Keratinocyte (primary cell): ENCODE results near the gene OR56A4. TPM values are rescaled to one million over a fixed set of nuclear protein-coding genes. Genes with fewer than 3 reads are reported as not detected.

Experiments used
- DNase-seq: peaks from one replicate; pipeline ENCODE4 v3.0.0-alpha.2; 2011; ENCODE audit warnings: low read depth, missing footprints, low spot score
- FAIRE-seq: peaks from 2 replicates; lab custom pipeline; 2011; peaks lifted over from hg19 to GRCh38; lab: Jason Lieb, UNC
- H2AFZ ChIP-seq: 2 replicates; pipeline ENCODE4 v1.6.0; 2012; ENCODE audit warnings: low read length, control low read depth, inconsistent platforms; ENCODE audit not compliant: control insufficient read depth
- H3K27ac ChIP-seq: 2 replicates; pipeline ENCODE4 v1.5.1; 2011; ENCODE audit warnings: low read length; ENCODE audit not compliant: control insufficient read depth, insufficient read depth
- H3K27me3 ChIP-seq: 3 replicates; pipeline ENCODE4 v1.6.0; 2011; ENCODE audit warnings: low read length; ENCODE audit not compliant: control insufficient read depth, insufficient read depth; ENCODE audit errors: extremely low read depth
- H3K36me3 ChIP-seq, 2 experiments: 2 replicates in 1 of 2; 3 replicates in 1 of 2; pipeline ENCODE4 v1.5.1; 2011; ENCODE audit warnings: low read length in 2 of 2, mild to moderate bottlenecking in 1 of 2; ENCODE audit not compliant: control insufficient read depth in 2 of 2, insufficient read depth in 2 of 2; ENCODE audit errors: extremely low read depth in 1 of 2
- H3K4me1 ChIP-seq: 3 replicates; pipeline ENCODE4 v1.5.1; 2011; ENCODE audit warnings: low read length; ENCODE audit not compliant: control insufficient read depth, insufficient read depth; ENCODE audit errors: extremely low read depth
- H3K4me2 ChIP-seq: 3 replicates; pipeline ENCODE4 v1.6.0; 2011; ENCODE audit warnings: low read depth, low read length; ENCODE audit not compliant: control insufficient read depth, insufficient read depth; ENCODE audit errors: extremely low read depth
- H3K4me3 ChIP-seq, 3 experiments: fragments of 200-600 bp in 1 of 3; sonication (generic) in 1 of 3; 2 replicates in 2 of 3; 3 replicates in 1 of 3; pipeline ENCODE4 v1.5.1; 2011 to 2016; ENCODE audit warnings: low read length in 3 of 3, mild to moderate bottlenecking in 3 of 3, control low read depth in 2 of 3, inconsistent platforms in 1 of 3, low read depth in 1 of 3, mixed read lengths in 1 of 3, mixed run types in 1 of 3, moderate library complexity in 1 of 3; ENCODE audit not compliant: control insufficient read depth in 2 of 3, insufficient read depth in 2 of 3; ENCODE audit errors: extremely low read depth in 1 of 3
- H3K79me2 ChIP-seq: 2 replicates; pipeline ENCODE4 v1.6.0; 2012; ENCODE audit warnings: low read length; ENCODE audit not compliant: control insufficient read depth, insufficient read depth
- H3K9ac ChIP-seq: 3 replicates; pipeline ENCODE4 v1.6.0; 2011; ENCODE audit warnings: low read length; ENCODE audit not compliant: control insufficient read depth, insufficient read depth; ENCODE audit errors: extremely low read depth
- H3K9me1 ChIP-seq: 3 replicates; pipeline ENCODE4 v1.6.0; 2011; ENCODE audit warnings: low read length; ENCODE audit not compliant: control insufficient read depth, insufficient read depth; ENCODE audit errors: extremely low read depth
- H3K9me3 ChIP-seq: 2 replicates; pipeline ENCODE4 v1.5.1; 2012; ENCODE audit warnings: low read depth, low read length; ENCODE audit not compliant: control insufficient read depth
- H4K20me1 ChIP-seq: 3 replicates; pipeline ENCODE4 v1.6.0; 2011; ENCODE audit warnings: low read length; ENCODE audit not compliant: control insufficient read depth, insufficient read depth; ENCODE audit errors: extremely low read depth
- EZH2 ChIP-seq: IDR thresholded peaks from one replicate; pipeline ENCODE4 v1.6.1; 2012; ENCODE audit warnings: inconsistent platforms, mild to moderate bottlenecking, low read length, moderate library complexity
- dilution Hi-C: fragments of 300-500 bp; cut with MboI; formaldehyde crosslinking; loops from one replicate; pipeline ENCODE4 v1.7.0; 2020; ENCODE audit warnings: low sequenced_read_pairs; ENCODE audit not compliant: extremely low pct_ligation_motif_present
- polyA plus RNA-seq, 5 experiments: library from polyadenylated mRNA; depleted of rRNA in 3 of 5; stranded (reverse) in 3 of 5; stranded (forward) in 1 of 5; unstranded in 1 of 5; fragments of >200 nt; gene quantifications; 1 replicate in 1 of 5; 2 replicates in 3 of 5; 3 replicates in 1 of 5; pipeline versions ENCODE4 v1.2.1 to v1.2.3, GENCODE V29; 2011 to 2012; ENCODE audit warnings: missing spikeins in 2 of 5, low read depth in 1 of 5, low replicate concordance in 1 of 5
- TF ChIP-seq, protein P1 (sequence below), 3 experiments: IDR thresholded peaks in 1 of 3; conservative IDR thresholded peaks in 1 of 3; optimal IDR thresholded peaks in 1 of 3; 2 replicates in 2 of 3; 3 replicates in 1 of 3; pipeline versions ENCODE3 to v1.5.1; 2011; ENCODE audit warnings: low read length in 3 of 3, mild to moderate bottlenecking in 3 of 3, moderate library complexity in 2 of 3, control low read depth in 1 of 3, inconsistent platforms in 1 of 3; ENCODE audit not compliant: insufficient read depth in 2 of 3; ENCODE audit errors: extremely low read depth in 1 of 3

The OR56A4 gene
- polyA plus RNA-seq, 1 donor (not counting 4 experiments of a cell fraction or from before 2014, with no cell fraction given): not detected

DNA sequence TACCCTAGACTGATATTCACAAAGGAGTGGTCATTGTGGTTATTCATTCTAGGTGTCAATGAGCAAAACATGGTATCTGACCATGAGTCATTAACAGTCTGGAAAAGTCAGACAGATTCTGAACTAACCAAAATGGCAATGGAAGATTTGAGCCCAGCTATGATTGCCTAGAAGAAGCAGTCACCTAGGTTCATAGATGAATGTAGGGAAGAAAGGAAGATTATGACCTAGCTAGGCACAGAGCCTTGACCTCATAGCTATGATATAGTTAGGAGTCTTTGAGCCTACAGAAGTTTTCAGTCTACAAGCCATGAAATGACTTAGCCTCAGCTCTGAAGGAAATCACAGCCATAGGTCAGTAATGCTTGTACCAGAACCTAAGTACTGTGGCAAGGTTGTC, 351 bp downstream of the OR56A4 start:
- no peak for DNase-seq
- Histone ChIP-seq H3K9me3 (no peaks in the 10 kb centered on the region), H3K36me3 (no peaks in the 10 kb centered on the region), H3K4me1 (no peaks in the 10 kb centered on the region), H2AFZ (no peak overlapping the region), H3K27ac (no peak overlapping the region), H3K4me2 (no peak overlapping the region), H3K9me1 (no peaks in the 10 kb centered on the region), H3K9ac (no peak overlapping the region), H3K4me3 (no peak overlapping the region), H4K20me1 (no peaks in the 10 kb centered on the region), H3K27me3 (no peaks in the 10 kb centered on the region), H3K79me2 (no peaks in the 10 kb centered on the region)
- no peak for TF ChIP-seq EZH2
- TF ChIP-seq, protein P1, sequence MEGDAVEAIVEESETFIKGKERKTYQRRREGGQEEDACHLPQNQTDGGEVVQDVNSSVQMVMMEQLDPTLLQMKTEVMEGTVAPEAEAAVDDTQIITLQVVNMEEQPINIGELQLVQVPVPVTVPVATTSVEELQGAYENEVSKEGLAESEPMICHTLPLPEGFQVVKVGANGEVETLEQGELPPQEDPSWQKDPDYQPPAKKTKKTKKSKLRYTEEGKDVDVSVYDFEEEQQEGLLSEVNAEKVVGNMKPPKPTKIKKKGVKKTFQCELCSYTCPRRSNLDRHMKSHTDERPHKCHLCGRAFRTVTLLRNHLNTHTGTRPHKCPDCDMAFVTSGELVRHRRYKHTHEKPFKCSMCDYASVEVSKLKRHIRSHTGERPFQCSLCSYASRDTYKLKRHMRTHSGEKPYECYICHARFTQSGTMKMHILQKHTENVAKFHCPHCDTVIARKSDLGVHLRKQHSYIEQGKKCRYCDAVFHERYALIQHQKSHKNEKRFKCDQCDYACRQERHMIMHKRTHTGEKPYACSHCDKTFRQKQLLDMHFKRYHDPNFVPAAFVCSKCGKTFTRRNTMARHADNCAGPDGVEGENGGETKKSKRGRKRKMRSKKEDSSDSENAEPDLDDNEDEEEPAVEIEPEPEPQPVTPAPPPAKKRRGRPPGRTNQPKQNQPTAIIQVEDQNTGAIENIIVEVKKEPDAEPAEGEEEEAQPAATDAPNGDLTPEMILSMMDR (optimal IDR thresholded peaks at IDR 0.05 in 1 of 3, IDR thresholded peaks at IDR 0.05 in 1 of 3, conservative IDR thresholded peaks at IDR 0.05 in 1 of 3; ENCODE audit: extremely low read depth in 1 of 3, insufficient read depth in 2 of 3, low read length in 3 of 3): no peak
- dilution Hi-C loops: no loop called here
- no peak for FAIRE-seq

DNA sequence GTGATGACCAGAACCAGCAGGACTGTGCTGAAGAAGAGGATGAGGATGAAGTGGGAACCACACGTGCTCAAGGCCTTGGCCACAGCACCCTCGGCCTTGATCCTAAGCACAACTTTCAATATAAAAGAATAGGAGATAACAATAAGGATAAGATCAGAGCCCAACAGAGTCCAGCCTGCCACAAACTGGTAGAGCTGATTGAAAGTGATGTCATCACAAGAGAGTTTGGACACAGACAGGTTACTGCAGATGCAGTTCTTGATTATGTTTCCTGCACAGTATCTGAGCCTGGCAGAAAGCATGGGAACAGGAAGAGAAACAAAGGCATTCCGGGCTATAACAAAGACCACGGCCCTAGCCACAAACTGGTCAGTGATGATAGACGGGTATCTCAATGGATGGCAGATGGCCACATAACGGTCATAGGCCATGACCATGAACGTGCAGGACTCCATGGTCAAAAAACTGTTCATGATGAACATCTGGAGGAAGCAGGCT, 4.5 kb downstream of the OR56A4 start:
- FAIRE-seq (no peak), DNase-seq (no peak)
- no peaks in the 10 kb centered on the region for H4K20me1 ChIP-seq
- H3K4me2 ChIP-seq: no peak overlapping the region
- no peaks in the 10 kb centered on the region for H3K27me3 ChIP-seq
- H3K4me1 ChIP-seq: no peaks in the 10 kb centered on the region
- H2AFZ ChIP-seq: no peak overlapping the region
- H3K36me3 ChIP-seq: no peaks in the 10 kb centered on the region
- no peaks in the 10 kb centered on the region for H3K79me2 ChIP-seq
- H3K9me1 ChIP-seq: no peaks in the 10 kb centered on the region
- dilution Hi-C loops: no loop called here
- H3K9ac ChIP-seq: no peak overlapping the region
- no peak overlapping the region for H3K27ac ChIP-seq
- no peak overlapping the region for H3K4me3 ChIP-seq
- H3K9me3 ChIP-seq: no peaks in the 10 kb centered on the region
- TF ChIP-seq EZH2: no peak
- TF ChIP-seq, protein P1 (optimal IDR thresholded peaks at IDR 0.05 in 1 of 3, IDR thresholded peaks at IDR 0.05 in 1 of 3, conservative IDR thresholded peaks at IDR 0.05 in 1 of 3; ENCODE audit: extremely low read depth in 1 of 3, insufficient read depth in 2 of 3, low read length in 3 of 3): no peak
